HT-29 (cell line): ENCODE data around the gene IGDCC3. TPM values are rescaled to one million over a fixed set of nuclear protein-coding genes. Genes with fewer than 3 reads are reported as not detected.

Source experiments
- DNase-seq: peaks from one replicate; pipeline ENCODE4 v3.0.0-alpha.2; 2015; ENCODE audit warnings: low spot score
- total RNA-seq: library from RNA; depleted of rRNA; stranded (reverse); fragments of >200 nt; shearing (Covaris generic); gene quantifications from 2 replicates; pipeline ENCODE4 v1.2.3, GENCODE V29; 2014

The IGDCC3 gene
- total RNA-seq, 1 experiment from 2014 or later = not detected

DNA sequence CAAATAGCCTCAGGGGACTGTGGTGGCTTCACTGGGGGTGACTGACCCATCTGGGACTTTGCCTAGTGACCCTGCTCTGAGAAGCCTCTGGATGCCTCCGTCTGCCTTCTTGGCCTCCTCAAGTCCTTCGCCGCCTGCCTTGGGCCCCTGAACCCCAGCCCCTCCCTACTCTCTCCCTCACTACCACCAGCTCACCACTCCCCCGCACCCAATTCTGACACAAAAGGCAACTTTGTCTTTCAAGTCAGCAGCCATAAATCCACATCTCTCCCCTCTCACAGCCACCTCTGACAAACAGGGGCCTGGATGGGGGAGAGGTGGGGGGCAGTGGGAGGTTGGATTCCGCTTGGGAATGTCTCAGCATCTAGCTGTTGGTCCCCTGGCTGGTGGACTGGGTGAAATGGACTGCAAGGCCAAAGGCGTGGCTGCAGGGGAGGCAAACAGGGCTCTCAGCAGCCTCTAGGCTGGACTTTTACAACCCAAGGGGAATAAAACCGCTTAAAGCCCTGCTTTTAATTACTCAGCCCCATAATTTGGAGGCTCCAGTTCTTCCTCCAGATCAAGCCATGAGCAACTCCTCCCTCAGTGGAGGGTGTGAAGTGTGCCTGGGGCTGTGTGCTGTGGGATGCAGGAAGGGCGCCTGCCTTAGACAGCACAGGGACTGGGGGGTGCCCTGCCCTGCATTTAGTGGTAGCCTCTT is 33.4 kb downstream of the IGDCC3 start:
- DNase-seq = no peak

DNA sequence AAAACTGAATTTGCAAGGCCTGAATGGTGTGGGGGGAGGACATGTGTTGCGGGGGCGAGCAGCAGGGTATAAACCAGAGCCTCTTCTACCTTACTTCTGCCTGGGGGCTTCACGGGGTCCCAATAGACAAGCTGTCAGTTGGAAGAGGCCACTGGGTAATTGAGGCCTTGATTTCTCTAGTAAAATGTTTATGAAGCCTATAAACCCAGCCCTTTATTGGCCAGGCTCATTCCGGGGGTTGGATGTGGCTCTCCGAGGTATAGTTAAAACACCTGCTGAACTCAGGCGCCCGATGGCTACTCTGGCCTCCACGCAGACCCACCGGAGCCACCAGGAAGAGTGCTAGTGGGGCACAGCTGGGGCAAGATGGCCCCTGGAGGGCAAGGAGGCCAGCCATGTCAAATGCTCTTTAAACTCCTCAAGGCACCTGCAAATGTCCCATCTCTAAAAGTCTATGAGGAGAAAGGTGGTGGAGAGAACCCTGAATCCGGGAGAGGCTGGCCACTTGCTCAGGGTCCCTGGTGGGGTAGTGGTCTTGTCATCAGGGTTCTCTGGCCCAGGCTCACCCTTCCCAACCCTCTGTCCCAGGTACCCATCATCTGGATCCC is 34.3 kb downstream of the IGDCC3 start:
- no peak for DNase-seq

DNA sequence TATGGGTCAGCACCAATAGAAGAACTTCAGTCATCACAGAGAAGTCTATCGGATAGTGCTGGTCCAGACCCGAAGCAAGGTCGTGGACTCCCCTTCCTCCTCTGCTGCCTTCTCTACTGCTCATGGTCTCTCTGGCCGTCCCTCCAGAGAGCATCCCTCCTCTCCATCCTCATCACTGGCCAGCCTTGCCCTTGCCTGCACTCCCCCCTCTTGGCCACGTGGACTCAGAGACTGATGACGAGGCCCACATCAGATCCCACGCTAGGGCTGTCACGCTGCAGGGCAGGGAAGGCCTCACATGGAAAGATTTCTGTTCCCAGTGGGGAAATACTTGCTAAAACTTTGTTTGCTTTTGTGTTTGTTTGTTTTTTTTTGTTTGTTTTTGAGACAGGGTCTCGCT is 35.3 kb downstream of the IGDCC3 start:
- DNase-seq = no peak

DNA sequence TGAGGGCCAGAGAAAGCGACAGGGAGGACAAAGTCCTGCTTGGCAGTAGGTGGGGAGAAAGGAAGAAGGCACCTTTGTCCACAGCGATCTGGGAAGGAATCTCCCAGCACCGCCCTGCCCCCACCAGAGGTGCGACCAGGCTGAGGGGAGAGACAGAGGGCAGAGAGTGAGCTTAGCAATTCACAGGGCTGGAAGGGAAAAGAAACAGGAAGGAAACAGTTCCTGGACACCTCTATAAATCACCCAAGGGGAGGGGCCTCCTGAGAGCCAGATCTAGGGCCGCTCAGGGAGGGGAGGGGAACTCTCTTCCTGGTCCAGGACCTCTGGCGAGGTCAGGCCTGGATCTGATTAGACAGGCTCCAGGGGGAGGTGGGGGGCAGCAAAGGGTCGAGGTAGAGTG is 37.9 kb downstream of the IGDCC3 start:
- DNase-seq = peak; percentile 47

DNA sequence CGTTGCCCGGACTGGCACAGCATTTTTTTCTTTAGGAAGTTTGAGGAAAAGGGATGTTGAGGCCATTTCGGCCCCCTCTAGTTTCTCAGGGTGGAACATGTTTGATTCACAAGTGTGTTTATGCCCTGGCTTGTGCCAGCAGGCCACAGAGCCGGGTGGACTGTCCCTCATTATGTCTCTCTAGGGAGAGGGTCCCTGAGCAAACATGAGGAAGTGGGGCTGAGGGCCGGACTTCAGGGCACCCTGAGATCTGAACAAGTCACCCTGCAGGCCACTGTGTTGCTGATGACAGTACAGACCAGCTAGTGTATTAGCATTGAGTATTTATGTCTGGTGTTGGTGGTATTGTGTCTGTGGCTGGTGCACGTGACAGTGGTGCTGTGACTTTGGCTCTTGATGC is 38.4 kb downstream of the IGDCC3 start:
- DNase-seq = no peak

DNA sequence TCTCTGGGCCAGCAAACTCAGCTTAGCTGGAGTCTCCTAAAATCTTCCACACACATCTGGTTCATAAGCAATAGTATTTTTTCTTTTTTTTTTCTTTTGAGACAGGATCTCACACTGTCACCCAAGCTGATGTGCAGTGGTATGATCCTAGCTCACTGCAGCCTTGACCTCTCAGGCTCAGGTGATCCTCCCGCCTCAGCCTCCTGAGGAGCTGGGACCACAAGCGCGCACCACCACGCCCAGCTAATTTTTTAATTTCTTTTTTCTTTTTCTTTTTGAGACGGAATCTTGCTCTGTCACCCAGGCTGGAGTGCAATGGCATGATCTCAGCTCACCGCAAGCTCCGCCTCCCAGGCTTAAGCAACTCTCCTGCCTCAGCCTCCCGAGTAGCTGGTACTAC is 39.0 kb downstream of the IGDCC3 start:
- no peak for DNase-seq

- no peak for DNase-seq
Observed at GRCh38 chr15:65338366-65338765, 39.4 kb downstream of the IGDCC3 start.

- no peak for DNase-seq
Observed at GRCh38 chr15:65337436-65338070, 40.2 kb downstream of the IGDCC3 start.

DNA sequence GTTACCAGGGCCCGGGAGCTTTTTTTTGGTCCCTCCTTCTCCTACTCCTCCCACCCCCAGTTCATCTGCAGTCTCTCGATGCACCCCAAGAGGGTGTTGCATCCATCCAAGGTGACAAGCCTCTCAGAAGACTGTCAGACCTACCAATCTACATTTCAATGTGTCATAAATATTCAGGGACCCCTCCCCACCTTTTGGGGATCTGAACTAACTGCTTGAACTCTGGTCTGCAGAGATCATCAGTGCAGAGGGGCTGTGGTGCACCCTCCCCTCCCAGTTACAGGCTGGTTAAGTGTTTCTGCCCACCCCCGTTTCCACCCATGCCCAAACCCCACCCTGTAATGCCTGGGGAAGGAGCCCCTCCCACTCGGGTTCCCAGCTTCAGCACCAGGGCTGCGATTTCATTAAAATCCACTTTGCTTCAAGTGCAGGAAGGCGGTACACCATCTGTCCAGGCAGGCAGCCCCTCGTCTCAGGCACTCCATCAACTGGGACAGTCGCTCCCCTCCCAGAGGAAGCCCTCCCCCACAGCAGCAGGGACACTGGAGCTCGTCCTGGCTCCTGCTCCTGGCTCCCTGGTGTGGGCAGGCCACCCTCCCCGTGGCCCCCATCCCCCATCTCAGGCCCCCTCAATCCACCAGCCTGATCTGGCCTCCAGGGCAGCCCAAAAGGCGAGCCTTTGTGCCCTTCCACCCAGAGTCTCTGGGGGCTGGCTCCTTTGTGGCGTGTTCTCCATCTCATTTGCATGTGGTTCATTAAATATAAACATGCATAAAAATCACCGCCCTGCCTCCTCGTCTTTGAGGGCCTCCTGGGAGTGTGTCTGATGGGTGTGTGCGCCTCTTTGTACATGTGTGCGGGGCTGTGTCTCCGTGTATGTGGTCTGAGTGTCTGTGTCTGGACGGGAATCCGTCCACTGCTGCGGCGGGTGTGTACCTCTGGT is 41.0 kb downstream of the IGDCC3 start:
- DNase-seq = no peak

DNA sequence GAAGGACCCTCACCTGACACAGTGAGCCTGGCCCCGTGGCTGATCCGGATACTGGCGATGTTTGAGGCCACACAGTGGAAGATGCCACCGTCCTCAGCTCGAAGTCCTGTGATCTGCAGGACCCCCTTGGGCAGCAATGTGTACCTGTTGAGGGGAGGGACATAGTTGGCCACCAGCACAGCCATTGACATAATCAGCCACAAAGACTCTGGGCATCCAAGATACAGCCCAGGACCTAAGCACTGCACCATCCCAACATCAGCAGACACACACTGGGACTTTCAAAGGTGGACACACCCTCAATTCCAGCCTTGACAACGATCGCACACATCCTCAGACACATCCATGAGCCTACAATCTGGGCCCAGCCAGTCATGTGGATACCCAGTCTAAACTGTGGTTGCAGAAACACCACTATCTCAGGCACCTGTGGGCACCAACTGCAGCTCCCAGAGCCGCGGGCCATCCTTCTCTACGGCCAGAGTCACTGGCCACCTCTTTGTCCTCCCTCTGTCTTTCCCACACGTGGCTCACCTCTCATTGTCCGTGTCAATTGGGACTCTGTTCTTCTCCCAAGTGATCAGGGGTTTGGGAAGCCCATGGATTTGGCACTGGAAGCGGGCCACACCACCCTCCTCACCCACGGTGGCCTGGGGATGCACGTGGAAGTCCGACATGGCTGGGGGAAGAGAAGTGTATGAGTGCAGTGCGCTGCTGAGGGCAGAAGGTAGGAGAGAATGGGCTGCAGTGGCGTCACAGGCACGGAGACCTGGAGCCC is 42.3 kb downstream of the IGDCC3 start:
- DNase-seq = no peak

GRCh38 chr15:65334586-65335231 is 43.1 kb downstream of the IGDCC3 start:
- no peak for DNase-seq

- DNase-seq = no peak
Observed at GRCh38 chr15:65333856-65334255, 43.9 kb downstream of the IGDCC3 start.

DNA sequence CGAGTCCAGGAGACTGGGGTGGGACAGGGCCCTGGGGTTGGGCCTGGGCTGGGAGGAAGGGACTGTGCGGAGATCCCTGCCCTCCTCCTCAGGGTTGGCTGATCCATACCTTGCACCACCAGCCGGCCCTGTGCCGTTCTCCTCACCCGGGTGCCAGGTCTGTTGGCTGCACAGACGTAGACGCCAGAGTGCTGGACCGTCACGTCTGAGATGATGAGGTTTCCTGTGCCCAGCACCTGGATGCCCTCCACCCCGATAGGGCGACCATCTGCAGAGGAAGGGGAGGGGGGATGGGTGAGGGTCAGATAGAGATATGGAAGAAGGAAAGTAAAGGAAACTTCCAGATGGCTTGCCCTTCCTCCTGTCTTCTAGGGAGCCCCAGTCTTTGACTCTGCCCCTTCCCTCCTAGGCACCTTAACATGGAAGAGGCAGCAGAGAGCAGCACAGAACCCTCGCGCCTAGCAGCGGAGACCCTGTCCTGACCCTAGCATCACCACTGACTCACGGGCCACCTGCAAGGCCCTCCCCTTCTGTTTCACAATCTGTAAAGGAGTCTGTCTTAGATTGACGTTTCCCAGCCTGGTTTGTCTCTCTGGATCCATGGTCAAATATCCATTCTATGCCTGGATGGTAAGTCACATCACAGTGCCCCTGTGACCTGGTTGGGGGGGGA is 44.5 kb downstream of the IGDCC3 start:
- DNase-seq = no peak

GRCh38 chr15:65332391-65333147 is 45.2 kb downstream of the IGDCC3 start:
- DNase-seq = no peak

GRCh38 chr15:65331811-65332210 is 46.0 kb downstream of the IGDCC3 start:
- DNase-seq = no peak

DNA sequence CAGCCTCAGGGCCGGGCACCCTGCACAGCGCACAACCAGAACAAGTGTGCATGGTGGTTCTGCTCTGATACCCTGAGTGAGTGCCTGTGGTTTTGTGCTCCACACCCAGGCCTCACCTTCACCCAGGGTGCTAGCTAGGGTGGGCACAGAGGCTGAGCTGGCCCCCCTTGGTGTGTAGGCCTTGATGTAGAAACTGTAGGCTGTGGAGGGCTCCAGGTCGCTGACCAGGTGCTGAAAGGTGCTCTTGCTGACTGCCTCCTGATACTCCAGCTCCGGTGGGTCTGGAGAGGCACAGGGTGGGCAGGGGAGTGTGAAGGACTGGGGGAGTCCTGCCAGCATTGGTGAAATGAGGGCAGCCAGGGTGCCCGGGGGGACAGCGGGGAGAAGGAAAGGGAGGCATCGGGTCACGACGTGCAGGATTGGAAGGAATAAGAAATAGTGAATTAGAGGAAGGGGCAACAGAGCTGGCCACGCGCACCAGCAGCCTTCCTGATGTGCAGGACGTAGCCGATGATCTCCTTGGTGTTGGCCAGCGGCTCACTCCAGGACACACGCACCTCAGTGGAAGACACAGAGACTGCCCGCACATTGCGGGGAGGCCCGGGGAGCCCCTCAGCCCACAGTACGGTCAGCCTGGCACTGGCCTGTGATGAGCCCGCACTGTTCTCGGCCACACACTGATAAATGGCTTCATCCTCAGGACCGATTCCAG is 46.7 kb downstream of the IGDCC3 start:
- DNase-seq = no peak

DNA sequence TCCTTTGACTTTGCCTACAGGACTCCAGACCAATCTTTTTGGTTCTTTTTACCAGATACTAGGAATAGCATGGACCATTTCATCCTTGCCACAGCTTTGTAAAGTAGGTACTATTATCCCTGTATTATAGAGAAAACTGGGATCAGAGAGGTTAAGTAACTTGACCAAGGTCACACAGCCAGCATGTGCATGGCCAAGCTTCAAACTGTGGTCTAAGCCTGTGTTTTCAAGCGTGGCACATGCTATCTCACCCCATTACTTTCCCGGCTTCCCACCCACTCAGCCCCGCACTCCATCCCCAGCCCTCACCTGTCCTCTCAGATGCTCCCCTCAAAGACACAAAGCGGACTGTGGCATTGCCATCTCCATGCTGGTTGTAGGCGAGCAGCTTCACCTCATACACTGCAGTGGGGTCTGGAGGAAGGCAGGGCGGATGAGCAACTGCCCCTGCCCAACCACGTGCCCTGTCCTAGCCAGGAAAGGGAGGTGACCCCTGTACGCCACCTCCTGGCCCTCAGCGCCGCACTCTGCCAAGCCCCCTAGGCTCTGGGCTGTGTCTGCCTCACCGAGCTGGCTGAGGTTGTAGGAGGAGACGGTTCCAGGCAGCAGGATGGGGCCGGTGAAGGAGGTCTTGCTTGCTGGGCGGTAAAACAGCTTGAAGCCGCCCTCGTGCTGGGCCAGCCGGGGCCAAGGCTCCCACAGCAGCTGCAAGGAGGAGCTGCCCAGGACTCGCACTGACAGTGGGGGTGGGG is 47.6 kb downstream of the IGDCC3 start:
- no peak for DNase-seq
